Kidney (tissue), 14 donors: ENCODE data around the gene NT5DC2. TPM values are rescaled to one million over a fixed set of nuclear protein-coding genes. Genes with fewer than 3 reads are reported as not detected.

ENCODE experiments used
- DNase-seq, 5 donors: peaks; one replicate each; pipeline ENCODE4 v3.0.0-alpha.2; 2013 to 2020
- FAIRE-seq: peaks from 2 replicates; lab custom pipeline; 2012; peaks lifted over from hg19 to GRCh38; lab: Jason Lieb, UNC
- H3K27ac ChIP-seq, 2 donors: one replicate each; pipeline ENCODE4 v1.7.0; 2013; ENCODE audit warnings: low read depth in 2 of 2, low read length in 2 of 2, inconsistent platforms in 1 of 2
- H3K27me3 ChIP-seq: one replicate; pipeline ENCODE4 v1.7.1; 2013; ENCODE audit warnings: low read length, inconsistent platforms; ENCODE audit not compliant: control insufficient read depth, insufficient read depth
- H3K36me3 ChIP-seq, 3 donors: one replicate each; pipeline versions ENCODE4 v1.7.0 to v1.7.1; 2013; ENCODE audit warnings: low read length in 3 of 3, control low read depth in 1 of 3, inconsistent platforms in 1 of 3; ENCODE audit not compliant: insufficient read depth in 3 of 3, control insufficient read depth in 2 of 3
- H3K4me1 ChIP-seq, 3 donors: one replicate each; pipeline versions ENCODE4 v1.7.0 to v1.7.1; 2013; ENCODE audit warnings: low read length in 3 of 3, inconsistent platforms in 1 of 3, low read depth in 1 of 3; ENCODE audit not compliant: control insufficient read depth in 2 of 3, insufficient read depth in 2 of 3
- H3K4me3 ChIP-seq, 3 donors: one replicate each; pipeline versions ENCODE4 v1.7.0 to v1.8.1; 2013; ENCODE audit warnings: low read length in 3 of 3, control low read depth in 1 of 3, inconsistent platforms in 1 of 3
- H3K9ac ChIP-seq, 3 donors: one replicate each; pipeline versions ENCODE4 v1.7.0 to v1.7.1; 2013; ENCODE audit warnings: low read length in 3 of 3, control low read depth in 1 of 3, inconsistent platforms in 1 of 3
- H3K9me3 ChIP-seq, 3 donors: one replicate each; pipeline versions ENCODE4 v1.7.0 to v1.7.1; 2013; ENCODE audit warnings: low read length in 3 of 3, control low read depth in 1 of 3, inconsistent platforms in 1 of 3; ENCODE audit not compliant: control insufficient read depth in 2 of 3, insufficient read depth in 1 of 3
- CTCF ChIP-seq: IDR thresholded peaks from 3 replicates; pipeline ENCODE4 v1.5.1; 2012; ENCODE audit warnings: mild to moderate bottlenecking, moderate library complexity, borderline replicate concordance; ENCODE audit not compliant: insufficient read depth; ENCODE audit errors: extremely low read depth
- intact Hi-C: fragments of 100-400 bp; cut with DNase I; formaldehyde crosslinking; loops from one replicate; pipeline ENCODE4 v1.11.1; 2022
- polyA plus RNA-seq: library from polyadenylated mRNA; stranded (reverse); fragments of 350-450 nt; fragmentation: Illumina TruSeq; extraction: RNeasy Lipid Tissue Mini Kit (QIAGEN cat#74804); gene quantifications from one replicate; pipeline ENCODE4 v1.2.3, GENCODE V29; 2014; ENCODE audit warnings: low read depth, low replicate concordance; ENCODE audit not compliant: insufficient read depth
- total RNA-seq: library from RNA; stranded (reverse); fragmentation: NEBNext Ultra II Directional; extraction: Animal tissue kit (Norgen Biotek cat#: 25700); gene quantifications from one replicate; pipeline ENCODE4 v1.2.1, GENCODE V29; 2021
- donor health status: control.
- donor health status: control.
- donor health status: control.
- donor health status: control.
- donor health status: control.
- donor health status: DM: yes; HTN: yes; CAD: no.
- donor health status: Normal renal cell carcinoma (clear cell type).

The NT5DC2 gene
- total and polyA plus RNA-seq, 2 donors from 2014 or later: 47.3 to 75.7 TPM

GRCh38 chr3:52480768-52481715, 52.6 kb downstream of the NT5DC2 start:
- FAIRE-seq (no peak), DNase-seq (no peak)
- Histone ChIP-seq H3K4me3 (no peak overlapping the region), H3K9me3 (no peaks in the 10 kb centered on the region), H3K27me3 (no peaks in the 10 kb centered on the region), H3K9ac (no peak overlapping the region), H3K27ac (no peak overlapping the region), H3K36me3 (peaks cover 11 to 65% (median 36%) of the 10 kb centered on the region in 3 donors), H3K4me1 (no peaks in the 10 kb centered on the region)
- intact Hi-C loops: no loop called here
- TF ChIP-seq CTCF: no peak

GRCh38 chr3:52479877-52480575, 53.6 kb downstream of the NT5DC2 start:
- peaks cover 11 to 72% (median 39%) of the 10 kb centered on the region in 3 donors for H3K36me3 ChIP-seq
- no peak overlapping the region for H3K9ac ChIP-seq
- intact Hi-C loops: no loop called here
- H3K4me1 ChIP-seq: no peaks in the 10 kb centered on the region
- DNase-seq (peak in 1 of 5 donors; percentile 63), FAIRE-seq (no peak)
- no peaks in the 10 kb centered on the region for H3K27me3 ChIP-seq
- TF ChIP-seq CTCF: no peak
- H3K4me3 ChIP-seq: no peak overlapping the region
- no peak overlapping the region for H3K27ac ChIP-seq
- H3K9me3 ChIP-seq: no peaks in the 10 kb centered on the region

GRCh38 chr3:52479037-52479876, 54.4 kb downstream of the NT5DC2 start:
- intact Hi-C loops: no loop called here
- Histone ChIP-seq H3K9me3 (no peaks in the 10 kb centered on the region), H3K36me3 (peaks cover 11 to 78% (median 39%) of the 10 kb centered on the region in 3 donors), H3K4me1 (no peaks in the 10 kb centered on the region), H3K27me3 (no peaks in the 10 kb centered on the region), H3K27ac (no peak overlapping the region), H3K4me3 (no peak overlapping the region), H3K9ac (no peak overlapping the region)
- no peak for TF ChIP-seq CTCF
- FAIRE-seq (no peak), DNase-seq (no peak)
